Fibroblast of skin of left quadriceps (primary cell): ENCODE data around the gene ZFPL1.

Source experiments
- DNase-seq, 2 experiments: peaks; one replicate each; pipeline ENCODE4 v3.0.0-alpha.2; 2013; ENCODE audit warnings: low read depth in 2 of 2

ZFPL1 gene

GRCh38 chr11:65128182-65129145 is 44.4 kb downstream of the ZFPL1 start:
- DNase-seq: no peak

- DNase-seq: no peak
These were observed 45.8 kb downstream of the ZFPL1 start for GRCh38 chr11:65129649-65130441.

GRCh38 chr11:65130631-65131416 is 46.8 kb downstream of the ZFPL1 start:
- DNase-seq: no peak

- DNase-seq: no peak
These were observed 47.4 kb downstream of the ZFPL1 start for GRCh38 chr11:65131417-65131776.

- no peak for DNase-seq
These were observed 47.8 kb downstream of the ZFPL1 start for GRCh38 chr11:65131895-65132237.

GRCh38 chr11:65132238-65132987 is 48.4 kb downstream of the ZFPL1 start:
- no peak for DNase-seq

GRCh38 chr11:65132988-65133700 is 49.1 kb downstream of the ZFPL1 start:
- DNase-seq: no peak

- DNase-seq: no peak
These were observed 49.7 kb downstream of the ZFPL1 start for GRCh38 chr11:65133724-65134123.

- peak; percentile 73 to 76 for DNase-seq
These were observed 50.4 kb downstream of the ZFPL1 start, which contains the start of gene SYVN1 for GRCh38 chr11:65134240-65134951. TSS of gene SYVN1 (minus strand) at chr11:65134519. CDS start at chr11:65133601, 918 bp downstream.

- DNase-seq: peak; percentile 92 to 94
These were observed 51.1 kb downstream of the ZFPL1 start for GRCh38 chr11:65134952-65135632.

GRCh38 chr11:65135633-65136145 is 51.7 kb downstream of the ZFPL1 start:
- DNase-seq: no peak

GRCh38 chr11:65136515-65137096 is 52.6 kb downstream of the ZFPL1 start:
- no peak for DNase-seq
